Fibroblast of the aortic adventitia (primary cell): ENCODE results near the gene ANKRD33B. TPM values are rescaled to one million over a fixed set of nuclear protein-coding genes. Genes with fewer than 3 reads are reported as not detected.

Experiments
- DNase-seq: peaks from one replicate; pipeline ENCODE4 v3.0.0-alpha.2; 2010; ENCODE audit warnings: low read depth
- H3K4me3 ChIP-seq: 2 replicates; pipeline ENCODE4 v1.5.1; 2011; ENCODE audit warnings: low read depth, mild to moderate bottlenecking, control low read depth, low read length, moderate library complexity
- CTCF ChIP-seq: IDR thresholded peaks from 2 replicates; pipeline ENCODE4 v1.5.1; 2011; ENCODE audit warnings: mild to moderate bottlenecking, low read length, control low read depth, inconsistent platforms; ENCODE audit not compliant: insufficient read depth
- total RNA-seq: library from RNA; depleted of rRNA; stranded (reverse); fragments of >200 nt; gene quantifications from 2 replicates; pipeline ENCODE4 v1.2.3, GENCODE V29; 2012; ENCODE audit warnings: low replicate concordance

Gene ANKRD33B
- total RNA-seq, 1 donor: 11.3 TPM

- TF ChIP-seq CTCF: no peak
- H3K4me3 ChIP-seq: no peak overlapping the region
- DNase-seq: no peak
Measured at GRCh38 chr5:10522224-10522611, 41.7 kb upstream of the ANKRD33B start.

- peak; percentile 3 for TF ChIP-seq CTCF
- DNase-seq: peak; percentile 92
- no peak overlapping the region for H3K4me3 ChIP-seq
Measured at GRCh38 chr5:10524376-10525123, 39.3 kb upstream of the ANKRD33B start.

- TF ChIP-seq CTCF: no peak
- H3K4me3 ChIP-seq: no peak overlapping the region
- no peak for DNase-seq
Measured at GRCh38 chr5:10525124-10525495, 38.8 kb upstream of the ANKRD33B start.

- TF ChIP-seq CTCF: no peak
- DNase-seq: peak; percentile 49
- no peak overlapping the region for H3K4me3 ChIP-seq
Measured at GRCh38 chr5:10527281-10527950, 36.5 kb upstream of the ANKRD33B start.

GRCh38 chr5:10528056-10528816, 35.6 kb upstream of the ANKRD33B start:
- TF ChIP-seq CTCF: peak; percentile 27
- DNase-seq: peak; percentile 87
- no peak overlapping the region for H3K4me3 ChIP-seq

- no peak for DNase-seq
- no peak overlapping the region for H3K4me3 ChIP-seq
- no peak for TF ChIP-seq CTCF
Measured at GRCh38 chr5:10528827-10529226, 35.0 kb upstream of the ANKRD33B start.
